HG03095 (cell line): ENCODE data around the gene ANKMY1.
"Not testable (repeated sequence)": the region's sequence is repeated elsewhere in the genome, so short reads cannot be mapped to it uniquely, and the experiment has no call there.

Experiments used
- ATAC-seq: cut with Tn5 transposase; IDR thresholded peaks from one replicate; pipeline ENCODE4 v1.9.1; 2021; ENCODE audit warnings: moderate library complexity; ENCODE audit not compliant: unreplicated experiment

The ANKMY1 gene

DNA sequence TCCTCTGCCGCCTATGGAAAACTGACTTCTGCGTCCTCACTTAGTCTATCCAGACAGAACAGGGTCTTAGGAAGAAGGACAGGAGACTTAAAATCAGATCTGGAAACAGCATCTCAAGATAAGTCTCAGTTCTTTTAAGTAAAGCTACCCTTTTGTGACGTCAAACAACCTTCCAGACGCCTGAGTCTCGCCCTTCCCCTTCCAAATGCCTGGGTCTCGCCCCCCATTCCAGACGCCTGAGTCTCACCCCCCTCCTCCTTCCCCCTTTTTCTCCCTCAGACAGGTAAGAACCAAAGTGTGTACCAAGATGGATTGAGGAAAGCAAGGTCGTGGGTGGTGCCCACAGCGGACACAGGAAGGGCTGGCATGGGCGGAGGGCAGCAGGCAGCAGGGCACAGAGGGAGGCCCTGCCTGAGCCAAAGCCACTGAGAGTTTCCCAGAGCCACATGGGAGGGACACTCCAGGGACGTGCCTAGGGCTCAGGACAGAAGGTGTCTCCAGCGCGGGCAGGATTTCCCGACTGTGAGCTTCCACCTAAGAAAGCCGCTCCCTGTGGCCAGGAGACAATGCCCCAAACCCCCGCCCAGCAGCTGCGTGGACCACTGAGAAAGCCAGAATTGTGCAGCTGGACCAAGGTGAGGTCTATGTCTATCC lies 51.3 kb downstream of the ANKMY1 start:
- no peak for ATAC-seq

DNA sequence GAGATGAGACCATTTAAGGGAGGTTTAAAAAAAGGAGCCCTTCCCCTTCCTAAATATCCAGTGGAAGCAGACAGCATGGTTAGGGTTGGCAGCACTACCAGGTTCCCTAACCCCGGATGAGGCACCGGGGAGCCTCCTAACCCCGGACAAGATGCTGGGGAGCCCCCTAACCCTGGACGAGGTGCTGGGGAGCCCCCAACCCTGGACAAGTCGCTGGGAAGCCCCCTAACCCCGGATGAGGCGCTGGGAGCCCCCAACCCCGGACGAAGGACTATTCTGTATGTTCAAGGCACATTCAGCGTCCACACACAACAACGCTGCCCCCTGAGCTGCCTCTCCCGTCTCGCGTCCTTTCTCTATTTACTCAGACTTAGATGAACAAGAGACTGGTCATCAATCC lies 51.9 kb downstream of the ANKMY1 start:
- no peak for ATAC-seq

DNA sequence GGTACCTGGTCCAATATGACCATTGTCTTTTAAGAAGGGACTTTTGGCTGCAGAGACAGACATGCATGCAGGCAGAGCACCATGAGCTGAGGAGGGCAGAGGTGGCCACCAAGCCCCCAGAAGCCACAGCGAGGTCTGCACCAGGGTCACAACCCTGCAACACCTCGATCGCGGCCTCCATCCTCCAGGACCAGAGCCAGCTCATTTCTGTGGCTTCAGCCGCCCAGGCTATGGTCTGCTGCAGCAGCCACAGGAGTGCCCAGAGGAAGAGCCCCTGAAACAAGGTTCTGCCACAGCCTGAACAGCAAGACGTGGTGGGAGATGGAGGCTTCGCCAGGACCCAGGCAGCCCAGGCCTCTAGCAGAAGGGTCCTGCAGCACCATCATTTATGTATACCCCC lies 53.9 kb downstream of the ANKMY1 start:
- no peak for ATAC-seq

DNA sequence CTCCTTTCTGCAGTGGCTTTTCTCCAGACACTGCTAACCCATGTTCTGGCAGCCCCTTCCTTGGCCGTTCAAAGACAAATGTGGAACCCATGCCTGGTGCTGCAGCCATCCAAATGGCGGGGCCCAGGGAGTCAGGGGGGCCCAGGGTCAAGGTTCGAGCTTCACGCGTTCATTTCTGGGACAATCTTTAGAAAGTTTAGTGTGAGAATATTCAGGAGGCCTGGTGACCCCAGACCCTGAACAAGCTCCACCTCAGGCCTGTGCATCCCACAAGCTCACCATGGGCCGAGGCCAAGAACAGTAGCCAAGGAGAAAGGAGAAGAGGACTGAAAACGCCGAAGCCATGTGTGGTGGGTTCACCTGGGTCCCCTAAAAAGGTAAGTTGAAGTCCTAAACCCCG lies 54.4 kb downstream of the ANKMY1 start:
- no peak for ATAC-seq

DNA sequence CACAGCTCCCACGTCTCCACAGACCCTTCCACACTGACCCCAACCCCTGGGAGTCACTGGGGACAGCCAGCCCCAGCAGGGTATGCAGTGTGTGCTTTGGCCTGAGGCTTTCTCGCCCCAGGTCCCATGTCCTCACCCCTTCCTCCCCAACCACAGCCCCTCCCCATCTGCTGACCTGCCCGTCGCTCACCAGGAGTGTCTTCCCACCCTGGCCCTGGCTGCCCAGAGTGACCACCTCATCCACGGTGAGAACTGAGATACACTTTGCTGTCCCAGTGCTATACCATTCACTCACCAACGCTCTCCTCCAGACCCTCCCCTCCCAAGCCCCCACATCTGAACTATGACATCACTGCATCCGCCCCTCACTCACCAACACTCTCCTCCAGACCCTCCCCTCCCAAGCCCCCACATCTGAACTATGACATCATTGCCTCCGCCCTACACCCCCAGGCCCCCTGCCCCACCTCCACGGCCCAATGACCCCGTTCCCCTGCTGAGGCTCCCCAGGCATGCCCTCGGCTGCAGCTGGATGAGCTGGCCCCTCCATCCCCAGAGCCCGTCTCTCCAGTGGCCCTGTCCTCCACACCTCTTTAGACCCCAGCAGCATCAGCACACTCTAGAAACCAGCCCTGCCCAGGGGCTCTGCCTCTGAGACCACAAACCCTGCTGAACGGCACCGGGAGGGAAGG lies 55.2 kb downstream of the ANKMY1 start:
- no peak for ATAC-seq

DNA sequence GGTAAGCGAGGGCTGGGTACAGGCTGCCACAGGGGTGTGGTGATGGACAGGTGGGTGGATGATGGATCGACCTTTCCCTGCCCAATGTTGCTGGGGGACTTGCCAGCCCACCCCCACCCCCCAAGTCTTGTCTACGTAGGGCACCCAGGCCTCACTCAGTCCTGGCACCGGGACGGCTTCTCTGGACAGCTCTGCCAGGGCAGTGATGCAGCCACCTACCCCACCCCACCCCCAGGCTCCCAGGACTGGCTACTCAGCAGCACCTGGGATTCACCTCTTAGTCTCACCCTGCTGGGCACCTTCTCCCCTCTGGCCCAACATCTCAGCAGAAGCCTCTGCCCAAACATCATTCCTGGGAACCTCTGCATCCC lies 55.7 kb downstream of the ANKMY1 start:
- no peak for ATAC-seq

DNA sequence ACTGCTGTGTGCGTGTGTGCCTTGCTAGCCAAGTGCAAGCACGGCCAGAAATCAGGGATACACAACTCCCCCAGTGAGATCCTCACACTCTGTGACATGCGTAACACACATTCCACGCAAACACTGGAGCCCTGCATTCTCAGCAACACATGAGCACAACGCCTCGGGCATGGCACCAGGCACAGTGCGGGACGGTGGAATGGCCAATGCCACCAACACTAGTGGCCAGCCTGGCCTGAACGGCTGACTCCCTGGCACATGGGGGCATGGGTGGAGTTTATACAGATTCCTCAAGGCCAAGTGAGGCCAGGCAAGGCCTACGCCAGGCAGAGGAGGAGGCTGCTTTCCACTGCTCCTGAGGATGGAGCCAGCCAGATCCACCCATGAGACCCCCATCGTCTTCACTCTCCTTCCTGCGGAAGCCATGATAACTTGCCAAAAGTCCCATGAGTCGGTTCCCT lies 56.2 kb downstream of the ANKMY1 start:
- ATAC-seq, result no peak

DNA sequence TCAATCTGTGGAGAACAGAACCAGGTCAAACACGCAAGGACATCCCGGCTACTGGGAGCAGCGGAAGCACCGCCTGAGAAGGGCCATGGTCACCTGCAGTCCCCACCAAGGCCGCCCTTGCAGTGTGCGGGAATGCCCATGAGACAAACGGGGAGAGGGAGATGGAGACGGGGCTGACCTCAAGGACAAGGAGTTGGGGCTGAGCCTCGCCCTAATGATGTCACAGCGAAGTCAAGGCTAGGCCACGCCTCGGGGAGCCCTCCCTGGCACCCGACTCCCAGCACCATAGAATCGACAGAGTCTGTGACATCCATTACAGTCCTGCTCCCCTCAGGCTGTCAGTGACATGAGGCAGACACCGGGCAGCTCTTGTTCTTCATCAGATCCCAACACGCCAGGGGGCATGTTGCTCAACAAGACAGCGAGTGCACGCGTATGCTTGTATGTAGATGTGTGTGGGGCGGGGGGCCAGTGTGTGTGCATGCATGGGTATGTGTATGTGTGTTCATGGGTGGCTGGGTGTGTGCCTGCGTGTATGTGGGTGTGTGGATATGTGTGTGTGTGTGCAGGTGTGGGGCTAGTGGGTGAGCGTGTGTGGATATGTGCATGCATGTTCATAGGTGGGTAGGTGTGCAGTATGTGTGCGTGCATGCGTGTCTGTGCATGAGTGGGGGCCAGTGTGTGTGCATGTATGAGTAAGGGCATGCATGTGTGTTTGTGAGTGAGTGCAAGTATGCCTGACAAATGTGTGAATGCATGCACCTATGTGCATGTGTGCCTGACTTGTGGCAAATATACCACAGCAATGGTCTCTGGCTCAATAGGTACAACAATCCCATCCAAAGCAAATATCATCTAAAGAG lies 57.0 kb downstream of the ANKMY1 start:
- no peak for ATAC-seq

DNA sequence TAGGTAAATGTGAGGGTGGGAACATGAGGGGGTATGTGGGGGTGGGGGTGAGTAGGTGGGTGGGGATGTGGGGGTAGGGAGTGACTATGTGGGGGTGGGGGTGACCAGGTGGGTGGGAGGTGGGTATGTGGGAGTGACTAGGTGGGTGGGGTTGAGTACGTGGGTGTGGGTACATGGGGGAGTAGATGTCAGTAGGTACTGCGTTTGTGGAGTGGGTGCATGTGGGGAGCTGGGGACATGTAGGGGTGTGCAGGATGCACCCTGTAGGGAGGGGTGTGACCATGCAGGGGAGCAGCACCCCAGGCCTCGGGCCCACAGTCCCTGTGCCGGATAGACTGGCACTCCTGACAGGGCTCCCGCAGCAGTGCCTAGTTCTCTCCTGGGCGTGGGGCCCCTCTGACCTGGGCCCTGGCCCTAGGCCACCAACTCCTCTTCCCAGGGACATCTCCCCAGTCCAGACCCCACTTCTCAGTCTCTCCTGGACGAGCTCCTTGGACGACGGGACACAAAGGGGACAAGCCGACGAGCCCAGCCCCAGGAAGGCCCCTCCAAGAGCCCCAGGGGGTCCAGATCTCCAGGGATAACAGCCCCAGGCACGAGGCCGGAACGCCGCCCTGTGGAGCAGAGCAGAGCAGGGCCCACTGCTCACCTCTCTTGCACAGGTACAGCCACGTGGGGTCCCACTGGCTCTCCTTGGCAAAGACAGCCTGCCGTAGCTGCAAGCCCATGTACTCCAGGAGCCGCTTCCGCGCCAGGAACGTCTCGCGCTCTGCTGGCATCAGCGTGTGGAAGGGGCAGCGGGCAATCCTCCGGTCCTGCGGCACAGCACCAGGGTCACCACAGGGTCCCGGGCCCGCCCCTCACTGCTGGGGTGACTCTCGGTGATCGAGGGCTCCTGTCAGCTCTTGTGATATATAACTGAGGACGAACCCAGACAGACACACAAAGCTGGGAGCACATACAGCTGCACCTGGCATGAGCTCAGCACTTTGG lies 58.2 kb downstream of the ANKMY1 start:
- no peak for ATAC-seq

DNA sequence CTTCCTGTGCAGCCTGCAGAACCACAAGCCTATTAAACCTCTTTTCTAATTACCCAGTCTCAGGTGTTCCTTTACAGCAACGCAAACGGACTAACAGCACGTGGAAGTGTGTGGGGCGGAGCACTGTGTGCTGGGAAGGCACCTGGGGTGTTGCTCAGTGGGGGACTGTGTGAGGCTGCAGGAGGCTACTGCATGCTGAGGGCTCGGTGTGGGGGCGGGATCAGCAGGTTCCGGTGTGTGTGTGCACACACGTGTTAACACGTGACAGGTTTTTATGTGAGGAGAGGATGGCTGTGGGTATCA lies 58.9 kb downstream of the ANKMY1 start:
- ATAC-seq, result no peak

DNA sequence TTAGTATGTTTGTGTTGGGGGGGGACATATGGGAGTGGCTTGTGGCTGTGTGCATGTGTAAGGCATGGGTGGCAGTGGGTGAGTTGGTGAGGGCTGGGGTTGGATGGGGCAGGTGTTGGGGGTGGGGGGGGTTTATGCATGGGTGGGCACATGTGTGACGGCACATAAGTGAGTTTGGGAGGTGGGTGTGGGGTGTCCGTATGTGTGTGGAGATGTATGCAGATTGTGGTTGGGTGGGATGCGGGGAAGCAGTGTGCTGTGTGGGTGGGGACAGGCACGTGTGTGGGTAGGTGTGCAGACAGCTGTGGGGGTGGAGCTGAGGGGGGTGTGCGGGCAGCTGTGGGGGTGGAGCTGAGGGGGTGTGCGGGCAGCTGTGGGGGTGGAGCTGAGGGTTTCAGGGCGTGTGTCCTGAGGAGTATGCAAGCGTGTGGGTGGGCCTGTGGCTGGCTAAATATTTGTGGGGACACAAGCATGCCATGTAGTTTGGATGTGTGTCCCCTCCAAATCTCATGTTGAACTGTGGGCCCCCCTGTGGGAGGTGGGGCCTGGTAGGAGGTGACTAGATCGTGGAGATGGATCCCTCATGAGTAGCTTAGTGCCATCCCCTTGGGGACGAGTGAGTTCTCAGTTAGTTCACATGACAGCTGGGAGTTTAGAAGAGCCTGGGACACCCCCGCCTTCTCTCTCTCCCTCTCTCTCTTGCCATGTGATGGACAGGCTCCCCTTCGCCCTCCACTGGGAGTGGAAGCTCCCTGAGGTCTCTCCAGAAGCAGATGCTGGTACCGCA lies 59.4 kb downstream of the ANKMY1 start:
- no peak for ATAC-seq

DNA sequence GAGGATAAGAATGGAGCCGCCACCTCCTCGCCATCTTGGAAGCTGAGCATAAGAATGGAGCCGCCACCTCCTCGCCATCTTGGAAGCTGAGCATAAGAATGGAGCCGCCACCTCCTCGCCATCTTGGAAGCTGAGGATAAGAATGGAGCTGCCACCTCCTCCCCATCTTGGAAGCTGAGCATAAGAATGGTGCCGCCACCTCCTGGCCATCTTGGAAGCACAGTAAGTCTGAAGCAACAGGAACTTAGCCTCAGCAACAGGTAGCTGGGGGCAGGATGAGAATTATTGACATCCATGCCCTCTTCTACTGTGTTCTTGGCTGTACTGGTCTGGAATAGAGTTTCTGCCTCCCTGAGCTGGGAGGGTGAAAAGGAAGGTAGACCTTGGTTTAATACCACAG lies 60.7 kb downstream of the ANKMY1 start:
- ATAC-seq, result not testable (repeated sequence)

DNA sequence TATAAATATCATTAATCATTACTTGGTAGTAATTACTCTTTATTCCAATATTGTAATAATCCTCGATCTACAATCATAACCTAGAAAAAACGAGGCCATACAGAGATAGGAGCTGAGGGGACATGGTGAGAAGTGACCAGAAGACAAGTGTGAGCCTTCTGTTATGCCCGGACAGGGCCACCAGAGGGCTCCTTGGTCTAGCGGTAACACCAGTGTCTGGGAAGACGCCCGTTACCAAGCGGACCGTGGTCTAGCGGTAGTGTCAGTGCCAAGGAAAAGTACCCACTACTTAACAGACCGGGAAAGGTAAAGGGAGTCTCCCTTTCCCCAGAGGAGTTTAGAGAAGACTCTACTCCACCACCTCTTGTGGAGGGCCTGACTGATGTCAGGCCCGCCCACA lies 62.8 kb downstream of the ANKMY1 start:
- ATAC-seq, result not testable (repeated sequence)

DNA sequence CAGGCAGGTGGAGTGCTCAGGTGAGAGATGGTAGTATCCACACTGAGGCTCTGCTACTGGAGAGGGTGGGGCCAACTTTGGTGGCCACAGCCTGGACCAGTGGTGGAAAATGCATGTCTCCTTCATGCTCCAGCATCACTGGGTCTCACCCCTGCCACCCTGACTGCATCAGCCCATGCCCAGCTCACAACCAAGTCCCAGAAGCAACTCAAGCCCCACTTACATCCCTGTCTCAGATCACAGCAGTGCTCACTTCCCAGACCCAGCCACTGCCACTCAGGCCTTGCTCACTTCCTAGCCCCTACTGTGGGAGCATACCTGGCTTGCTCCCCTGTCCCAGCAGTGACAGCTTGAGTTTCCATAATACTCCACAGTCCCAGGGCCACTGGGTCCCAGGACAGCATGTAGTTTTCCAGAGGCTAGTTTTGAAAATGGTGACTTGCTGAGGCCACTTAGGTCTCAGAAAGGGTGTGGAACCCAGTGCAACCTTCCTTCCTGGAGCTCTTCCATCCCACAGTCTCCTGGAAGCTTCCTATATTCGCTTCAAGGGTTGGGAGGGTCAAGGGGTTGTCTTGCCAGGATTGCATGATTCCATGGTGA lies 63.5 kb downstream of the ANKMY1 start:
- no peak for ATAC-seq

DNA sequence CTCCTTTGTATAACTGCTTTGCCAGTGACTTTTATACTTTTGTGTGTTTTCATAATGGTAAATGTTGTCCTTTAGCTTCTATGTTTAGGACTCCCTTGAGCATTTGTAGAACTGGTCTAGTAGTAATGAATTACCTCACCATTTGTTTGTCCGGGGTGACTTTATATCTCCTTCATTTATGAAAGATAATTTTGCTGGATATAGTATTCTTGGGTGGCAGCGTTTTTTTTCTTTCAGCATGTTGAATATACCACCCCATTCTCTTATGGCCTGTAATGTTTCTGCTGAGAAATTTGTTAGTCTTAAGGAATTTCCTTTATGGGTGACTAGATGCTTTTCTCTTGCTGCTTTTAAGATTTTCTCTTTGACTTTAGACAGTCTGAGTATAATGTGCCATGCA lies 66.3 kb downstream of the ANKMY1 start:
- ATAC-seq, result no peak

DNA sequence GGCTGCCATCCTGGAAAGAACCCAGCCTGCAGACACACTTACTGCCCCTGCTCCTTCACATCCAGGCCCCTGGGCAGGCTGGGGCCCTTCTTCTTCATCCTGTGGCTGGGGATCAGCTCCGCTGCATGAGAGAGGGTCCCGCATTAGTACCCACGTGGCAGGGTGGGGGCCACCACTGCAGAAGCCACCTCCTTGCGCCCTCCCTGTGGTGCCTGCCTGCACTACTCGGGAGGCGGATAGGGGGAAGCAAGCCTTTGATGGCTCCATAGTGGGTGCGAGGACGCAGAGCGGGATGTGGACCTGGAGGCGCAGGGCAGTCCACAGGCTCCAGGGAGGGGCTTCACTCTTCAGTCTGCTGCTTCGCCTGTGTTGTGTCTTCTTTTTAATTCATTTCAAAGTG lies 75.6 kb downstream of the ANKMY1 start:
- ATAC-seq, result no peak

DNA sequence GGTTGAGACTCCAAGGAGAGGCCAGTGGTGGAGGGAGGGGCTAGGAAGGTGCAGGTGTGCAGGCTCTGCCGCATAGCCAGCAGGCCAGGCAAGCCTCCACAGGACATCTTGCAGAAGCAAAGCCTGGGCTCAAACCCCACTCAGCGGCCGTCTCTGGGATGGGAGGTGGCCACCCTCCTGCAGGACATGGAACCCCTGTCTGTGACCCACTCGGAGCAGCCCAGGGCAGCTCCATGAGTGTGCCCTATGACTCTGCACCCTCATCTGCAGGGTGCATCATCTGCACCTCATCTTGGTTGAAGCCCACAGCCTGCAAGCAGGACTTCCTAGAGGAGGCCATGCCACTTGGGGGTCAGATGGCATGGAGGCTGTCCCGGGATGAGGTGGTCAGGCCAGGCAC lies 76.1 kb downstream of the ANKMY1 start:
- ATAC-seq, result no peak

DNA sequence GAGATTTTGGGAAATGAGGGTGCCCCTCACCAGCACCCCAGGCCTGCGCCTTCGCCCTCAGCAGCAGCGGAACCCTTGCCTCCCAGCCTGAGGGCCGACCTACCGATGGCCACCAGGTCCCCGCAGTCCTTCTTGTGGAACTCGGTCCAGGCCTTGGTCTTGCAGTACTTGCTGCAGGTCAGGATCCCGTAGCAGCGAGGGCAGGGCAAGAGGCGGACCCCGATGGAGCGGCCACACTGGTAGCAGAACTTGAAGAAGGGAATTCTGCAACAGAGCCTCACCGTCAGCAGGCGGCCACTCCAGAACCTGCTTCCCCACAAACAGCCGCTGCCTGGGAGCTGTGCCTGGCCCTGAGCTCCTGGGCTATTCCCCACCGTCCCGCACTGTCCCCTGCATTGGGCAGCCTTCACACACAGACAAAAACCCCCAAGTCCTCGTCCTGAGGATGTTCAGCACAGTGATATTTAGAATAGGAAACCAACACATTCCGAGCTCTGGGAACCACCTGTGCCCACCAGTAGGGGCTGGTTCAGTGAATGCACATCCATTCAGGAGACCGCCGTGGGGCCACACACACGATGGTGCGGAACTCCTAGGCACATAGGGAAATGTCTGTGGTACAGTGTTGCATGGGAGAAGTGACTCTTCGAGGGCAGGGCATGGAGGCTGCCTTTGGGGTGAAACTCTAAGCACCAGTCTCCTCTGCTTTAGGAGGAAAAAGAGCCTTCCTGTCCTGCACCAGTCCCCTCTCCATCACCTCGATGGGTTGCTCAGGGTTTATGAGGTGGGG lies 76.8 kb downstream of the ANKMY1 start:
- ATAC-seq, result no peak

DNA sequence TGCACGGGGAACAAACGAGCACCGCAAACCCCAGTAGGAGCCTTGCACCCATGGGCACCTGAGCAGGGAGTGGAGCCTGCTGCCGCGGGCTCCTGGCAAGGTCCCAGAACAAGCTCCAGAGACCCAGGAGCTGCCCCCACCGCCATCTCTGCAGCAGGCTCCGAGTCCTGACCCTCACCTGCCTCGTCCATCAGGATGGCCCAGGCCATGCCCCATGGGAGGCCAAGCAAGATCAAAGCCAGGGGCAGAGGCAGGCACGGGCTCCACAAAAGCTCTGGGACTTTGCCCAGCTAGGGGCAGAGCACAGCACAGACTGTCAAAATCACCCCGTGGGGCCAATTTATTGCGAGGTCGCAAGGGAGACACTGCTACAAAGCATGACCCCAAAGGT lies 78.7 kb downstream of the ANKMY1 start:
- ATAC-seq, result no peak
